H1 (cell line): ENCODE measurements around the gene CRYBB1. TPM values are rescaled to one million over a fixed set of nuclear protein-coding genes. Genes with fewer than 3 reads are reported as not detected.

ENCODE experiments used
- CTCF ChIA-PET: fragments of 300-600 bp; sonication (Branson Sonifier 250); formaldehyde crosslinking; loops from one replicate; lab custom pipeline; 2021; ENCODE audit not compliant: partially characterized antibody; lab: Charles Lee
- POLR2A ChIA-PET: fragments of 300-600 bp; sonication (Branson Sonifier 250); formaldehyde crosslinking; loops from one replicate; lab custom pipeline; 2021; ENCODE audit warnings: inconsistent platforms; ENCODE audit not compliant: partially characterized antibody; lab: Charles Lee
- DNase-seq, 2 experiments: peaks; one replicate each; pipeline versions ENCODE4 v3.0.0 to v3.0.0-alpha.2; 2010 to 2022; ENCODE audit warnings: low spot score in 2 of 2, low read depth in 1 of 2, mixed read lengths in 1 of 2
- FAIRE-seq: peaks from 2 replicates; lab custom pipeline; 2011; peaks lifted over from hg19 to GRCh38; lab: Jason Lieb, UNC
- H2AFZ ChIP-seq: 2 replicates; pipeline ENCODE4 v1.8.1; 2012; ENCODE audit warnings: low read length, inconsistent platforms
- H2AK5ac ChIP-seq: 2 replicates; pipeline ENCODE4 v1.6.1; 2013; ENCODE audit warnings: low read depth, low read length
- H2BK120ac ChIP-seq: replicated peaks from 2 replicates; pipeline ENCODE3; 2013; ENCODE audit warnings: low read depth, low read length, inconsistent platforms
- H2BK12ac ChIP-seq: 2 replicates; pipeline ENCODE4 v1.6.1; 2013; ENCODE audit warnings: low read depth, low read length
- H2BK15ac ChIP-seq: 2 replicates; pipeline ENCODE4 v1.6.1; 2013; ENCODE audit warnings: low read length
- H2BK20ac ChIP-seq: 2 replicates; pipeline ENCODE4 v1.6.1; 2013; ENCODE audit warnings: low read length
- H2BK5ac ChIP-seq: 2 replicates; pipeline ENCODE4 v1.6.1; 2013; ENCODE audit warnings: low read depth, low read length
- H3K14ac ChIP-seq: 2 replicates; pipeline ENCODE4 v1.6.1; 2013; ENCODE audit warnings: inconsistent platforms; ENCODE audit not compliant: insufficient read length
- H3K18ac ChIP-seq: 2 replicates; pipeline ENCODE4 v1.6.1; 2013; ENCODE audit warnings: low read length; ENCODE audit errors: extremely low read depth
- H3K23ac ChIP-seq: 2 replicates; pipeline ENCODE4 v1.6.1; 2013; ENCODE audit warnings: inconsistent platforms; ENCODE audit not compliant: insufficient read length
- H3K23me2 ChIP-seq: 2 replicates; pipeline ENCODE4 v1.6.1; 2013; ENCODE audit warnings: low read depth, low read length
- H3K27ac ChIP-seq: 2 replicates; pipeline ENCODE4 v1.6.1; 2011; ENCODE audit warnings: low read depth, low read length, inconsistent platforms
- H3K27me3 ChIP-seq, 4 experiments: replicated peaks in 1 of 4; 1 replicate in 1 of 4; 2 replicates in 3 of 4; pipeline versions ENCODE4 v1.6.1 to v1.8.1; 2011 to 2013; ENCODE audit warnings: low read length in 3 of 4, mild to moderate bottlenecking in 3 of 4, inconsistent platforms in 2 of 4, mixed read lengths in 2 of 4, moderate library complexity in 1 of 4; ENCODE audit not compliant: control insufficient read depth in 3 of 4, insufficient read depth in 3 of 4; ENCODE audit errors: extremely low read depth in 1 of 4
- H3K36me3 ChIP-seq, 4 experiments: 2 replicates each; pipeline versions ENCODE4 v1.6.1 to v1.8.1; 2011 to 2013; ENCODE audit warnings: mild to moderate bottlenecking in 4 of 4, low read length in 3 of 4, moderate library complexity in 2 of 4, control low read depth in 1 of 4, inconsistent platforms in 1 of 4; ENCODE audit not compliant: insufficient read depth in 4 of 4, control insufficient read depth in 2 of 4
- H3K4ac ChIP-seq: replicated peaks from 2 replicates; pipeline ENCODE3; 2013; ENCODE audit warnings: low read length, low read depth, mixed read lengths, inconsistent platforms; ENCODE audit not compliant: insufficient read length
- H3K4me1 ChIP-seq, 4 experiments: replicated peaks in 1 of 4; 1 replicate in 1 of 4; 2 replicates in 3 of 4; pipeline versions ENCODE4 v1.6.1 to v1.8.1; 2011 to 2013; ENCODE audit warnings: low read length in 3 of 4, inconsistent platforms in 2 of 4, mixed read lengths in 1 of 4; ENCODE audit not compliant: insufficient read depth in 4 of 4, control insufficient read depth in 3 of 4
- H3K4me2 ChIP-seq, 2 experiments: 2 replicates each; pipeline versions ENCODE4 v1.6.1 to v1.8.1; 2011 to 2013; ENCODE audit warnings: low read depth in 2 of 2, low read length in 2 of 2, control low read depth in 1 of 2, inconsistent platforms in 1 of 2, mild to moderate bottlenecking in 1 of 2; ENCODE audit not compliant: insufficient read depth in 1 of 2
- H3K4me3 ChIP-seq, 4 experiments: fragments of 200-600, 300-600 bp in 1 of 4; sonication (generic), shearing (Covaris generic), sonication (Bioruptor Twin) in 1 of 4; 2 replicates each; pipeline versions ENCODE4 v1.5.1 to v1.8.1; 2011 to 2016; ENCODE audit warnings: low read length in 4 of 4, low read depth in 3 of 4, control low read depth in 2 of 4, inconsistent platforms in 2 of 4, mild to moderate bottlenecking in 2 of 4, mixed read lengths in 1 of 4, moderate library complexity in 1 of 4; ENCODE audit not compliant: insufficient read depth in 2 of 4; ENCODE audit errors: extremely low read depth in 1 of 4
- H3K56ac ChIP-seq: replicated peaks from 2 replicates; pipeline ENCODE3; 2013; ENCODE audit warnings: low read depth, mild to moderate bottlenecking, mixed read lengths, low read length, inconsistent platforms; ENCODE audit not compliant: insufficient read length
- H3K79me1 ChIP-seq: 2 replicates; pipeline ENCODE4 v1.6.1; 2013; ENCODE audit warnings: low read depth, low read length, control low read depth
- H3K79me2 ChIP-seq, 2 experiments: 2 replicates each; pipeline versions ENCODE4 v1.6.1 to v1.8.1; 2012 to 2013; ENCODE audit warnings: low read length in 2 of 2, mild to moderate bottlenecking in 2 of 2, inconsistent platforms in 1 of 2; ENCODE audit not compliant: insufficient read depth in 2 of 2, control insufficient read depth in 1 of 2
- H3K9ac ChIP-seq, 4 experiments: replicated peaks in 1 of 4; 1 replicate in 1 of 4; 2 replicates in 3 of 4; pipeline versions ENCODE4 v1.6.1 to v1.8.1; 2011 to 2013; ENCODE audit warnings: low read depth in 3 of 4, low read length in 3 of 4, control low read depth in 2 of 4, mild to moderate bottlenecking in 2 of 4, moderate library complexity in 2 of 4, inconsistent platforms in 1 of 4; ENCODE audit errors: extremely low read depth in 1 of 4
- H3K9me3 ChIP-seq, 2 experiments: 2 replicates each; pipeline versions ENCODE4 v1.6.1 to v1.8.1; 2012 to 2013; ENCODE audit warnings: mild to moderate bottlenecking in 2 of 2, moderate library complexity in 2 of 2, control low read depth in 1 of 2, inconsistent platforms in 1 of 2, low read depth in 1 of 2, low read length in 1 of 2, mixed read lengths in 1 of 2; ENCODE audit not compliant: insufficient read depth in 2 of 2
- H4K20me1 ChIP-seq, 2 experiments: replicated peaks in 1 of 2; 2 replicates each; pipeline versions ENCODE3 to v1.8.1; 2011 to 2013; ENCODE audit warnings: inconsistent platforms in 2 of 2, low read length in 2 of 2, mild to moderate bottlenecking in 1 of 2; ENCODE audit not compliant: insufficient read depth in 2 of 2, control insufficient read depth in 1 of 2
- H4K5ac ChIP-seq: 2 replicates; pipeline ENCODE4 v1.6.1; 2013; ENCODE audit warnings: low read length, low read depth, mixed read lengths, inconsistent platforms; ENCODE audit not compliant: insufficient read length
- H4K8ac ChIP-seq: 2 replicates; pipeline ENCODE4 v1.8.0; 2013; ENCODE audit warnings: mild to moderate bottlenecking, moderate library complexity, low read length, inconsistent platforms; ENCODE audit not compliant: insufficient read depth; ENCODE audit errors: extremely low read depth
- H4K91ac ChIP-seq: replicated peaks from 2 replicates; pipeline ENCODE3; 2013; ENCODE audit warnings: low read length, mixed read lengths, inconsistent platforms; ENCODE audit not compliant: insufficient read length
- ATF2 ChIP-seq: IDR thresholded peaks from 2 replicates; pipeline ENCODE4 v1.6.1; 2012; ENCODE audit warnings: low read length, inconsistent platforms
- RXRA ChIP-seq: IDR thresholded peaks from 2 replicates; pipeline ENCODE4 v1.6.1; 2011; ENCODE audit warnings: low read depth, mild to moderate bottlenecking, low read length, moderate library complexity; ENCODE audit not compliant: insufficient read depth
- WGBS, 2 experiments: shearing (Covaris generic) in 1 of 2; methylation state at CpG; one replicate each; pipeline versions ENCODE4 v1.1.6 to v1.1.7; 2013 to 2015; ENCODE audit warnings: low lambda C conversion rate in 2 of 2, mixed read lengths in 2 of 2, inconsistent platforms in 1 of 2, low coverage in 1 of 2, missing lambda C conversion rate in 1 of 2; ENCODE audit not compliant: insufficient replicate concordance in 2 of 2, insufficient coverage in 1 of 2, insufficient read length in 1 of 2; ENCODE audit errors: extremely low coverage in 1 of 2, missing lambda C conversion rate in 1 of 2; 5-methylcytosine and 5-hydroxymethylcytosine counted together
- polyA plus RNA-seq, 7 experiments: library from polyadenylated mRNA; depleted of rRNA in 3 of 7; stranded (reverse) in 5 of 7; unstranded in 2 of 7; fragments of >200 nt in 5 of 7; fragments of 200-250 nt in 2 of 7; gene quantifications; 1 replicate in 5 of 7; 2 replicates in 1 of 7; 4 replicates in 1 of 7; pipeline versions ENCODE4 v1.2.1 to v1.2.3, GENCODE V29; 2011 to 2013; ENCODE audit warnings: missing spikeins in 2 of 7, mixed read lengths in 2 of 7
- total RNA-seq: library from RNA; stranded (reverse); fragmentation: NEBNext Ultra II Directional; extraction: Animal tissue kit (Norgen Biotek cat#: 25700); gene quantifications from 2 replicates; pipeline ENCODE4 v1.2.1, GENCODE V29; 2021

The CRYBB1 gene
- total and polyA plus RNA-seq, 2 of the 8 experiments (the other 6 are each of a cell fraction or from before 2014, with no cell fraction given) = 1.7 to 6.0 TPM

GRCh38 chr22:26660961-26661578 lies 43.2 kb upstream of the CRYBB1 start:
- FAIRE-seq (peak; percentile 82), DNase-seq (no peak)
- H3K23ac ChIP-seq = no peak overlapping the region
- H2BK120ac ChIP-seq = no peak overlapping the region
- no peak overlapping the region for H4K8ac ChIP-seq
- H2BK5ac ChIP-seq = peak overlapping the region; percentile 76
- peaks cover 12 to 21% (median 13%) of the 10 kb centered on the region in 4 experiments for H3K4me1 ChIP-seq
- H4K20me1 ChIP-seq = no peaks in the 10 kb centered on the region
- H4K5ac ChIP-seq = peak overlapping the region; percentile 20
- peak overlapping the region; percentile 81 for H2BK15ac ChIP-seq
- no peak overlapping the region for H3K4ac ChIP-seq
- H3K27ac ChIP-seq = peak overlapping the region; percentile 58; the same call in 1 of the 2 replicates
- no peak overlapping the region for H2BK20ac ChIP-seq
- no peak overlapping the region for H2AFZ ChIP-seq
- peak overlapping the region; percentile 98; the same call in 1 of the 2 replicates for H2BK12ac ChIP-seq
- peak overlapping the region; percentile 19 for H4K91ac ChIP-seq
- peaks cover 5% of the 10 kb centered on the region; the same call in 1 of the 2 replicates for H3K79me1 ChIP-seq
- peak overlapping the region; percentile 78 for H3K18ac ChIP-seq
- peaks cover 8 to 18% (median 11%) of the 10 kb centered on the region in 4 experiments; a peak in 7 of 8 replicates for H3K36me3 ChIP-seq
- peak overlapping the region in 2 of 4 experiments; percentile 2 to 16; a peak in 3 of 8 replicates for H3K4me3 ChIP-seq
- H3K23me2 ChIP-seq = peaks cover 15% of the 10 kb centered on the region
- WGBS, 2 experiments = 69% methylated on average over 7 of the region's 7 CpGs; no CpG with 5 or more reads in 1 of the 2 experiments
- H3K14ac ChIP-seq = no peak overlapping the region
- H3K4me2 ChIP-seq = peak overlapping the region; percentile 35 to 49
- H3K79me2 ChIP-seq = peaks cover 0 to 43% of the 10 kb centered on the region in 2 experiments; a peak in 2 of 4 replicates
- ChIA-PET POLR2A (interaction anchor here (0.8 to 7.9 kb wide), 8 partner anchors 9 to 176 kb away, joined by 3 to 43 read pairs (median 6); no protein-coding TSS in a partner anchor), CTCF (interaction anchor here (0.9 to 1.6 kb wide), 5 partner anchors 8 to 159 kb away, joined by 3 to 6 read pairs (median 4); no protein-coding TSS in a partner anchor)
- H3K9me3 ChIP-seq = no peaks in the 10 kb centered on the region
- 0 out of 2 replicates have a peak overlapping the region, but pooled peaks have one; percentile 90 for H2AK5ac ChIP-seq
- H3K9ac ChIP-seq = peak overlapping the region in 2 of 4 experiments; percentile 13 to 34; a peak in 3 of 7 replicates
- H3K27me3 ChIP-seq = no peaks in the 10 kb centered on the region; a peak in 1 of 7 replicates
- no peak overlapping the region for H3K56ac ChIP-seq
- no peak for TF ChIP-seq ATF2
- no peak for TF ChIP-seq RXRA
